Stimulated activated CD4-positive, alpha-beta T cell treated with anti-CD3 and anti-CD28 coated beads, Interleukin-2, amount 100 ng/mL, for 4 hours (primary cell): Measurements from ENCODE around the gene PXDC1.
"Not testable (repeated sequence)": the region's sequence is repeated elsewhere in the genome, so short reads cannot be mapped to it uniquely, and the experiment has no call there.

ENCODE experiments used
- DNase-seq: peaks from one replicate; pipeline ENCODE4 v3.0.0-alpha.2; 2020; ENCODE audit warnings: low read depth

Gene PXDC1

DNA sequence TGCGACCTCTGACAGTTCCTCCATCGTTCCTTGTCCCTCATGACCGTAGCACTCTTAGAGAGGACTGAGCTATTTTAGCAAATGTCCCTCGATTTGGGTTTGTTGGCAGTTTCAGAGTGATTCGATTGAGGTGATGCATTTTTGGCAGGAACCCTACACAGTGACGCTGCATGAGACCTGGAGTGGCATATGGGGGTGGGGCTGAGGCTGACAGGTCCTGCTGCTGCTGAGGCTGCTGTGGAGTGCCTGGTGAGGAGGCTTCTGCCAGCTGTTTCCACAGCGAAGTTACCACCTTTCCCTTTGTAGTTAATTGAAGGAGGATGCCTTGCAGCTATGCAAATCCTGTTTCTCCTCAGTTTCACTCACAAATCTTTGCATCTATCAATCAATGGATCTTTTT is 19.8 kb downstream of the PXDC1 start:
- DNase-seq = no peak

GRCh38 chr6:3729603-3730344 is 21.7 kb downstream of the PXDC1 start:
- no peak for DNase-seq

DNA sequence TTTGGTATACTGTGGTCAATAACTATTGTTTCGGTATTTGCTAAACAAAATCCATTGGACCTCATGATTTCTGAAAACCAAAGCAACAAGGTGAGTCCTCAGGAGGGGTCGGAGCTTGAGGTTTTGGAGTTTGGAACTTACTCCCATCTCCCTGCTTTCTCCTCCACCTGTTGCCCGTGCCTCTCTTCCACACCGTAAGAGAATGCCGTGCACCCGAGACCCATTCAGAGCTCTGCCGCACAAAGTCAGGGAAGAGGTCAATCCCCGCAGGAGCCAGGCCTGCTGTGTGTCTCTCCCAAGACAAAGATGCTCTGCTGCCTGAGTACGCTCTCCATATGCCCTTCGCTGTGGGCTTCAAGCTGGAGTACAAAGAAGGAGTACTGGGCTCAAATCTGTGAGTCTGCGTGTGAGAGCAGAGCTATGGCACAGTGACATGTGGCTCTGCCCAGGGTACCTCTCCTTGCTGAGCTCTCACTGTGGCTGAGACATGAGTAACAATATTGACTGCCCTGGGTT is 23.9 kb downstream of the PXDC1 start:
- no peak for DNase-seq

GRCh38 chr6:3727036-3727435 is 24.5 kb downstream of the PXDC1 start:
- DNase-seq = no peak

DNA sequence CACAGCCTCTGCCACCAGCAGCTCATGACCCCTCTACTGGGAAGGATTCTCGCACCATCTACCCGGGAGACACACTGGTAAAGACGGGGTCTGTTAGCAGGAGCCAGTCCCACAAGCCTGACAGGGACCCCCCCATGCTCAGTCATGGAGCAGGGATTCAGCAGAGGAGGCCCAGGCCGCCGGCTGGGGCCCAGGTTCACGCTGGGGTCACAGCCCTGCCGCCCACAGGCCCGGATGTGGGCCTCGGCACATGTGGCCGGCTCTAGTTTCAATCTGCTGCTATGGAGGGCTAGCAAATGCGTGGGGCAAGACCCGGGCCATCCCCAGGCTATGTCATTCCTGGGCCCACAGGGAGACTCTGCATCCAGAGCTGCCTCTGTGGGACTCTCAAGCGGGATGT is 25.1 kb downstream of the PXDC1 start:
- DNase-seq = no peak

DNA sequence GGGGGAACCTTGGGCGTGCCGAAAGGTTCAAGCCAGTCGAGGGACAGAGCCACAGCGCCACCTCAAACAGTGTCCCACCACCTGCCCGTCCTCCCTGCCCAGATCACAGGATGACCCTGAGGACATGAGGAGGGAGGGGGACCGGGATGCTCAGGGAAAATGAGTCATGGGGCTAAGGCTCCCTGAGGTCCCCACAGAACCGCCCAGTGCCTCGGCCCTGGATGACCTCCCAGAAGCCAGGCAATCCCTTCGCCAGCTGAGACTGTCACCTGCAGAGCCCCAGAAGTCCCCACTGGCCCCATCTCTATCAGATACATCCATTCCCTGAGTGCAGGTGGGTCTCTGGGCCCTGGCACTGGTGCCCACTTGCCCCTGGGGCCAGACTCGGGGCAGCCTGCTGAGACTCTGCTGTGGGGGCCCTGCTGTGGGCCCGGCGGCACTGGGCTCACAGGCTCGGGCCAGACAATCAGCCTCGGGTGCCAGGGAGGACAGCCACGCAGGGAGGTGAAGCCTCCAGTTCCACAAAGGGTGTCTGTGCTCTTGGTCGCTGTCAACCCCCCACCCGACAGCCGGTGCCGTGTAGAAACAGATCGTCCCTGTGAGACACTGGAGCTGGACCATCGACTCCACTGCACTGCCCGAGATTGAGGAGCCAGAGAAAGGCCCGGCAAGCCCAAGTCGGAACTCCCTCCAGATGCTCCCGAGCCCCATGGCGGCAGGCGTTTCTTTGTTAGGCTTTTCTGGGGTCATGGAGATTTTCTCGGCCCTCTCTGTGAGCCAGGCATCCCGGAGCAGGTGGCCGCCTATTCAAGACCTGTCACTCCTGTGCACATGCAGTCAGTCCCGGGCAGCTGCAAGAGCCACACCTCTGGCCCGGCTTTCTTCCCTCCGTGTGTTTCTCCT is 26.1 kb downstream of the PXDC1 start:
- no peak for DNase-seq

- no peak for DNase-seq
Measured at GRCh38 chr6:3724451-3725144, 26.9 kb downstream of the PXDC1 start.

DNA sequence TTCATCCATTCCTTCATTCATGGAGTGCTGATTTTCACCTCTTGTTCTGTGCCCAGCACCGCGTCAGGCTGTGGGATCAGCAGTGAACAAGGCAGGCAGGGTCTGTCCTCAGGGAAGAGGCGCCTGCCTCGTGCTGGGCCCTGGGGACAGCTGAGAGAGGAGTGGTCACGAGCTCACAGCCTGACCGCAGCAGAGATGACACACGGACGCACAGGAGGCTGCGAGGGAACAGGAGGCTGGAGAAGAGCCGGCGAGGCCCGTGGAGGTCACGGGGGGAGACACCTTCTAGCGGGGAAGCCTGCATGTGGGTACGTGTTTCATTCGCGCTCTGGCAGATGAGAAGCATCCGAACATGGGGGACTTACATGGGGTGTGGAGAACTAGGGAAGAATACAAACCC is 27.5 kb downstream of the PXDC1 start:
- DNase-seq = no peak

DNA sequence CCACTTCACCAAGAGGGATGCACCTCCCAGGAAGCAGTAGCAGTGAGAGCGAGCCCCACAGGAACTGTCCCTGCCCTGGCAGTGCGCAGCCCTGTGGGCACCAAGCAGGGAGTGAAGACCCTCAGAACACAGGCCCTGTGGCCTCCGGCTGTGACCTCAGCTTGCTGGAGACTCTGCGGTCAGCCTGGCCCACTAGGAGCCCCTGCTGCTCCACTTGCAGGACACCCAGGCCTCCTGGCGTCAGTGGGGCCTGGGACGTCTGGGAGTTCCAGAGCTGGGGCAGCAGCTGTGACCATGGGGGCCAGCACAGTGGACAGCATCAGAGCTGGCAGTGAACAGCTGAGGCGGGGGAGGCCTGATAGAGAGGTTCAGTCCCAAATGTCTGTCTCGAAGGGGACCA is 28.3 kb downstream of the PXDC1 start:
- no peak for DNase-seq

DNA sequence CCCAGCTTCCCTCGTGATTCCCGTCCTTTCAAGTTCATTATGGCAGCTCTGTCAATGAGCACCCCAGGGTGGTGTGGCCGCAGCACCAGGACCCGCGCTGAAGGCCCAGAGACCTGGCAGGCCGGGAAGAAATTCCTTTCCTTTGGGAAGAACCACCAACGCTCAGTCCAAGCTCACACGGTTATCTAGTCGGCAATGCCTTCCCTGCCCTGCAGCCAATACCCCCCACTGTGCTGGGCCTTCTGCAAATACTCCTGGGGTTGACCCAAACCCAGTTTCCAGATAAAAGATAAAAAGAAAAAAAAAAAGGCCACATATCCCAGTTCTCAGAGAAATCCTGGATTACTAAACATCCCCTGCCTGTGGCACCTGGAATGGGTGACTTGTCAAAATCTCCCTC is 28.7 kb downstream of the PXDC1 start:
- no peak for DNase-seq

DNA sequence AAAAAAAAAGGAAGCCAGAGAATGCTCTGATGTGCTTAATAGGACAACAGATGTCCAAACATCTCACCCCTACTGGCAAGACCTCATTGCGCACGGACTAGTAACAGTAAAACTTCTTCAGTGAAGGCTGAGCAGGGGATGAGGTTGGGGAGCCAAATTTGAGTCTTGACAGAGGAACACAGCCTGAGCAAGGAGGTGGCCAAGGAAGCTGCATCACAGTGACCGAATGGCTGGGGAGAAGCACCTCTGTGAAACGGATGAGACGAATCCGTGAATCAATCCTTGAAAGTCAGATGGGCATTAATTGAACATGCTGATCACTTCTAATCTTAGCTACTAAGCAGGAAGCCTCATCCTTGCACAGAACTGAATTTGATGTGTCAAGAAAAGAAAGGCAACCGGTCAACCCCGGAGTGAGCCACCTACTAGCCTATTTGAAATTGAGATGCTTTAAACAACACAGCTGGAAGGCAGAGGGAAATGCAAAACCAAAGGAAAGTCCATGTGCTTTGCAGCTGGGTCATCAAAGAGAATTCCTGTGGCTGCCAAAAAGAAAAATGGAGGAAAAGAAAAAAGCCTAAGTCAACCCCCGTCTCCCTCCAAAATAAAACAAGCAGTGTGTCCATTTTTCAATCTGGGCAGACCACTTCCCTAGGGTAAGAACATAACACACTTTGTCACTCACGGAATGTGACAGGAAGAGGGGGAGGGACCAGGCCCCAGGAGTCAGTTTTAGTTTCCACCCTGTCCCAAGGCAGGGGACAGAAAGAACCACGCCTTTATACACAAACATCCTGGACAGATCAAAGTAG is 29.5 kb downstream of the PXDC1 start:
- DNase-seq = no peak

DNA sequence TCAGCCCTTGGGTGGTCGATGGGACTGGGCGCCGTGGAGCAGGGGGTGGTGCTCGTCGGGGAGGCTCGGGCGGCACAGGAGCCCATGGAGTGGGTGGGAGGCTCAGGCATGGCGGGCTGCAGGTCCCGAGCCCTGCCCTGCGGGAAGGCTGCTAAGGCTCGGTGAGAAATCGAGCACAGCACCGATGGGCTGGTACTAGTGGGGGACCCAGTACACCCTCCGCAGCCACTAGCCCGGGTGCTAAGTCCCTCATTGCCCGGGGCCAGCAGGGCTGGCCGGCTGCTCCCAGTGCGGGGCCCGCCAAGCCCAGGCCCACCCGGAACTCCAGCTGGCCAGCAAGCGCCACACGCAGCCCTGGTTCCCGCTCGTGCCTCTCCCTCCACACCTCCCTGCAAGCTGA is 30.7 kb downstream of the PXDC1 start:
- DNase-seq = not testable (repeated sequence)

DNA sequence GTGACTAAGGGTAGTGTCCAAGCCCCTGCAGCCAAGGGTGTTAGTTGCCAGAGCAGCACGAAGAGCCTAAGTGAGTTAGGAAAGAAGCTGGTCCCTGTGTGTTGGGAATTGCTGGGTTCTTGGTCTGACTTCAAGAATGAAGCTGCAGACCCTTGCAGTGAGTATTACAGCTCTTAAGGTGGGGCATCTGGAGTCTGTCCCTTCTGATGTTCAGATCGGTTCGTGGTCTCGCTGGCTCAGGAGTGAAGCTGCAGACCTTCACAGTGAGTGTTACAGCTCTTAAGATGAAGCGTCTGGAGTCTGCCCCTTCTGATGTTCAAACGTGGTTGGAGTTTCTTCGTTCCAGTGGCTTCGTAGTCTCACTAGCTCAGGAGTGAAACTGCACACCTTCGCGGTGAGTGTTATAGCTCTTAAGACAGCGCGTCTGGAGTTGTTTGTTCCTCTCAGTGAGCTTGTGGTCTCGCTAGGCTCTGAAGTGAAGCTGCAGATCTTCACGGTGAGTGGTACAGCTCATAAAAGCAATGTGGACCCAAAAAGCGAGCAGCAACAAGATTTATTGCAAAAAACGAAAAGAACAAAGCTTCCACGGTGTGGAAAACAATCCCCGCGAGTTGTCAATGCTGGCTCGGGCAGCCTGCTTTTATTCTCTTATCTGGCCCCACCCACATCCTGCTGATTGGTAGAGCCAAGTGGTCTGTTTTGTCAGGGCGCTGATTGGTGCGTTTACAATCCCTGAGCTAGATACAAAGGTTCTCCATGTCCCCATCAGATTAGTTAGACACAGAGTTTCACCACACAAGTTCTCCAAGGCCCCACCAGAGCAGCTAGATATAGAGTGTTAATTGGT is 31.8 kb downstream of the PXDC1 start:
- DNase-seq = no peak

DNA sequence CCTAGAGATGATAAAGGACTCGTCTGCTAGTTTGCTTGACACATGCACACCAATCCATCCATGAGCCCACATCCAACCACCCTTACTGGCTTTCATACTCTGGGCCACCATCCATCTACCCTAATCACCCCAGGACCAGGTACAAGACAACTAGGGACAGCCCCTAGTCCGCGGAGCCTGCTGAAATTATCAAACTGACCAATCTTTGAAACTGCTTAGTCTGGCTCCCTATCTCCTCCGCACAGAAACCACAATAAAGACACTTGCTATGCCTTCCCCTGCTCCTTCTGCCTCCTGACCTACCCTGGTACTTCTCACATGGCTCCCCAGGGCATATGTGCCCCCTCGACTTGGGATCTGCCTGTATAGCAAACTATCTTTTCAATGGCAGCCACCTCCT is 33.1 kb downstream of the PXDC1 start:
- no peak for DNase-seq

- no peak for DNase-seq
Measured at GRCh38 chr6:3715285-3715684, 36.2 kb downstream of the PXDC1 start.

DNA sequence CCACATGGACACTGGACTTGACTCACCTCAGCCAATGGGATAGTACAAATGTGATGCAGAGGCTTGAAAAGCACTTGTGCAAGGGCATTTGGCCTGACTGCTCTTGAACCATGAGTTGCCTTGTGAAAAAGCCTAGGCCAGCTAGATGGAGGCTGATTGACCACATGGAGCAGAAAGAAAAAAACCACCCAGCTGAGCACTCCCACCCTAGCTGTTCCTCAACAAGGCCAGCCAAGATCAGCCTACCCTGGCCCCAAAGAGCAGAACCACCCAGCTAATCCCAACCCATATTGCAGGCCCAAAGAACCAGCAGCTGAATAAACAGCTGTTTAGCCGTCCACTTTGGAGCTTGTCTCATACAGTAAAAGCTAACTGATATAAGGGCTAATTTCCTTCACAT is 36.7 kb downstream of the PXDC1 start:
- no peak for DNase-seq

- DNase-seq = no peak
Measured at GRCh38 chr6:3714111-3714510, 37.4 kb downstream of the PXDC1 start.

GRCh38 chr6:3712827-3713665 is 38.5 kb downstream of the PXDC1 start:
- no peak for DNase-seq

DNA sequence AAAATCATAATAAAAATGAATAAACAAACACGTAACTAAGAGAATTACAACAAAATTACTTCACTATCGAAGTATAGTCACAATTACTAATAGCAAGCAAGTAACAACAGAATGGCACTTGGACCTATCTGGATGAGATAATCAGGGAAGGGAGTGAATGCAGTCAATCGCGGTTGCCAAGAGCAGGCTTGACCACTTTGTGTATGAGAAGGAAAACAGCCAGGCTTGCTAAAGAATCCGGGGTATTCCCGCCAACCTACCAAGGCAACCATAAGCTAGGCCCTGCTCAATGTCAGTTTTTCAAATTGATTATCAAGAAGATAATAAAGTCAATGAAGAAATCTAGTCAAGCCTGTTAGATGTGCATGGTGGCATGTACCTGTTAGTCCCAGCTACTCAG is 39.7 kb downstream of the PXDC1 start:
- no peak for DNase-seq

DNA sequence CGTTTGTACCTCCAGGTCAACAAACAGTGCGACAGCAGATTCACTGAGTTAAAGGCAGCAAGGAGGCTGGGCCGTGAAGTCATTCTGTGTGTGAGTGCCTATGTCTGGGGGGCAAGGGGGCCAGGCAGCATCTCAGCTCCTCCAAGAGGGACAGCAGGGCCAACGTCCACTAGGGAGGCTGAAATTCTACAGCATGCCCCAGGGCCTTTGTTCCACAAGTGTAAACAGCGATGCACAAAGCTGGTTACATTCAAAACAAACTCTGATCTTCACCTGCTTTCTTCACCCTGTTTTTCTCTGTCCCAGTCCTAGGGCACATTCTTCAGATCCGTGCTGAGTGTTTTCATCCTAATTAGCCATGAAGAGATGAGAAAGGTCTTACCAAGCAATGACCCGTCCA is 41.1 kb downstream of the PXDC1 start:
- no peak for DNase-seq
